NCI-H2196 (cell line): ENCODE results near the gene ZBTB47.
A peak's percentile ranks its signal among the peaks of the same experiment; 100 is the strongest.

ENCODE experiments used
- DNase-seq: peaks from one replicate; lab custom pipeline; 2025; ENCODE audit not compliant: unreplicated experiment; lab: John Stamatoyannopoulos, UW

The ZBTB47 gene

DNA sequence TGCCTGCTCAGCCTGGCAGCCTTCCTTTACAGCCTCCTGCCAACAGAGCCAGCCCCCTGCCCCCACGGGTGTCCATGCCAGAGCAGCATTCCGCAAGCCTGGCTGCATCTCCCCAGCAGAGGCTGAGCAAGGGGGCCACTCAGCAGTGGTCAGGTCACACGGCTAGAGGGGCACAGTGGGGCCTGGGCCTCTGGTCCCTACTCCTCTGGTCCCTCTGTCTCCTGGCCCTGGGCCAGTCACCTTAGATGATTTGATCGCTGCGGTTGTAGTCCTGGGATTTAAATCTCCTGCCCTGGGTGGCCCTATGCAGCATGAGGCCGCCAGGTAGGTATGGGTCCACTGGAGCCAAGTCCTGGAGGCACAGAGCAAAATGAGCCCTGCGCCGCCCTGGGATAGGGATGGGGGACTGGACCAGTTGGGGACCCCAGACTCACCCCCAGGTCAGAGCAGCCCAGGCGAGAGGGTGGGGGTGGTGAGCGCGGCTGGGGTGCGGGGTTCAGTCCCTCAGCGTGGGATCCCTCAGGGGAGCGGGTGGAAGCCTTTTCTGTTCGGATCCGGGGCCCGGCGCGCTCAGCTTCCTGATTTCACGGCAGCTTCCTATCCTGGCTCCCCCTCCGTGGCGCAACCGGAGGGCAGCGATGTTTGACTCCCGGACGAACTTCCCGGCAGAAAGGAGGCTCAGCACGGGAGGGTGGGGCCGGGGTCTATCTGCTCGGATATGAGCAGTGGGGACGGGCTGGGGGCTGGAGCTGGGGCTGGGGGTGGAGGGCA lies at the start of gene ZBTB47:
Gene ZBTB47 (plus strand): TSS at position 138 of the 771 bp plus-strand sequence. CDS start 4,659 bp downstream, outside the sequence.
- peak; percentile 11 for DNase-seq

DNA sequence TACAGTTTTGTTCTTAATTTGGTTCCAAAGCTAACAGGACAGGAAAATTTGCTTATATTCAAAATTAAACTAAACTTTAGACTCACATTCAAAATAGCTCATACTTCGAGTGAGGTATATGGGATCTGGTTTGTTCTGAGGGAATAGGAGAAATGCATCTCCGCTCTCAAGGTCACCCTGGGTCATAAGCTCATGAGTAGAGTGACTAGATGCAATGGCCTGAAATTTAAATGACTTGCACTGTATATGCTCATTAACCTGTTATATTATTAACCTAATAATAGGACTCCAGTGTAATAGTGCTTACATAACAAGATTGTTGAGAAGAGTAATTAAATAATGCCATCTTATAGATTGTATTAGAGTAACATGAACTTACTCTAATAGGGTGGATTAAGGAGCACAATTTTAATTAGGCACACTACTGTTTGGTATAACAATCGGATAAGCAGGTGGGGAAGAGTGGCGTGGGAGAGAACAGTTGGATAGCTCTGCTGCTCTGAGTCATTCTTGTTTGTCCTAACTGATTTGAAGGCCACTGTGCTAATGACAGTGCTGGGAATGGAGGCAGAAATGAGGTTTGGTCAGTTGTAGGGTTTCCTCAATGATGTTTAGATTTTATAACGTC lies 47.8 kb upstream of the ZBTB47 start:
- no peak for DNase-seq

DNA sequence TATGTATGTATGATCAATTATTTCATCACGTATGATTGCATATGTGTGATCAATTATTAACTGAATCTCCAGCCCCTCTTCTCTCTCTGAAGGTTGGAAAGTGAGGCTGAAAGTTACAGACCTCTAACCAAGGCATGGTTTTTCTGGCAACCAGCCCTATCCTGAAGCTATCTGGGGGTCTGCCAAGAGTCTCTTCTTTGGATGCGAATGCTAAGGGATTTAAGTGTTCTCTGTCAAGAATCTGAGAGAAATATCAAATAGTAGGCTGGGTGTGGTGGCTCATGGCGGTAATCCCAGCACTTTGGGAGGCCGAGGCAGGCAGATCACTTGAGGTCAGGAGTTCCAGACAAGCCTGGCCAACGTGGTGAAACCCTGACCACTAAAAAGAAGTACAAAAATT lies 44.9 kb upstream of the ZBTB47 start:
- DNase-seq = no peak

DNA sequence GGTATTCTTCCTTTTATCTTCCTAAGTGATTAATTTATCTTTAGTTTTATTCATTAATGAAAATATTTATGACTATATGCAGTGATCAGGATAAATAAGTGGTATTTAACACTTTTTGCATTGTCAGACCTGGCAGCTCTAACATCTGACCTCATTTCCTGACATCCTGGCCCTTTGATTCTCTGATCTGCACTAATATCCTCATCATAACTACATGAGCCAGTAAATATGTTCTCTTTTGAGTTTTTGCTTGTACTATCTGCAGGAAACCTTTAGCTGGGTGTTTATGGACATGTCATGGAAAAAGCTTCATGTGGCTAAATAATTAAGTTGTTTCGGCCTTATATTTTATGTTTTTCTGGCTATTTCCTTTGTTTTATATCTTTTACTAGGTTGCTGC lies 42.5 kb upstream of the ZBTB47 start:
- DNase-seq = no peak

GRCh38 chr3:42612217-42612616 lies 41.3 kb upstream of the ZBTB47 start:
- DNase-seq = no peak

- no peak for DNase-seq
Observed at GRCh38 chr3:42612928-42613327, 40.6 kb upstream of the ZBTB47 start.

- DNase-seq = no peak
Observed at GRCh38 chr3:42613462-42613861, 40.0 kb upstream of the ZBTB47 start.

DNA sequence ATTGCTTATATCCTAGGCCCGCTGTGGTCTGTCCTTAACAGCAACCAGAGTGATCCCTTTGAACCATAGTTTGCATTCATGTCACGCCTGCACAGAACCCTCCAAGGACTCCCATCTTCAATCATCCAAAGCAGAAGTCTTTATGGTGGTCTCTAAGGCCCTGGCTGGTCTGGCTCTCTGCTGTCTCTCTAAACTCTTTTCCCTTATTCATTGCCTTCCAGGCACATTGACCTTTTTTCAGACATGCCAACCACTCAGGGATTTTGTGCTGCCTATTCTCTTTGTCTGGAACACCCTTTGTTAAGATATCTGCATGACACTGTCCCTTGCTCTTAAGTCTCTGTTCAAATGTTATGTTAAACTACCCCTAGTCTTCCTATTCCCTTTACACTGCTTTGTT lies 21.9 kb upstream of the ZBTB47 start:
- DNase-seq = no peak

DNA sequence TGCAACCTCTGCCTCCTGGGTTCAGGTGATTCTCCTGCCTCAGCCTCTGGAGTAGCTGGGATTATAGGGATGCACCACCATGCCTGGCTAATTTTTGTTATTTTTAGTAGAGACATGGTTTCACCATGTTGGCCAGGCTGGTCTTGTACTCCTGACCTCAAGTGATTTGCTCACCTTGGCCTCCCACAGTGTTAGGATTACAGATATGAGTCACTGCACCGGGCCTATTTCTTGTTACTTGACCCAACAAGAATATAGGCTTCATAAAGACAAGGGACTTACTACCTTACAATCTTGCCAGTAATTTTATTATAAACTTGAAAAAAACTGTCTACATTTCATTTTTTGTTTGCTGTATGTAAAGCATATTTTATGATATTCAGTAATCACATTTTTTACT lies 21.4 kb upstream of the ZBTB47 start:
- DNase-seq = no peak

GRCh38 chr3:42633544-42633943 lies 20.0 kb upstream of the ZBTB47 start:
- DNase-seq = no peak

DNA sequence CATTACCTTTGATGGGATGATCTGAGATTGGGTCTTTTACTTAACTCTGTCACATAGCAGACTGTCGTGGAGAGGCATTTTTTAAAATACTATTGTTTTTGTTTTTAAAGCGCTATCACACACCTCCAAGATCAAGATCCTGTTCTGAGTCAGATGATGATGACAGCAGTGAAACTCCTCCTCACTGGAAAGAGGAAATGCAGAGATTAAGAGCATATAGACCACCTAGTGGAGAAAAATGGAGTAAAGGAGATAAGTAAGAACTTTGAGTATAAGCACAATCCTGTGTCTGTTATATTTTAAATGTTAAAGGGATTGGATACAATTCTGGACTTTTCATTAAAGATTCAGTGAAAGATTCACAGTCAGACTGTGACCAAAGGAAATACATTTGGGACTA lies 18.4 kb upstream of the ZBTB47 start:
- DNase-seq = no peak

DNA sequence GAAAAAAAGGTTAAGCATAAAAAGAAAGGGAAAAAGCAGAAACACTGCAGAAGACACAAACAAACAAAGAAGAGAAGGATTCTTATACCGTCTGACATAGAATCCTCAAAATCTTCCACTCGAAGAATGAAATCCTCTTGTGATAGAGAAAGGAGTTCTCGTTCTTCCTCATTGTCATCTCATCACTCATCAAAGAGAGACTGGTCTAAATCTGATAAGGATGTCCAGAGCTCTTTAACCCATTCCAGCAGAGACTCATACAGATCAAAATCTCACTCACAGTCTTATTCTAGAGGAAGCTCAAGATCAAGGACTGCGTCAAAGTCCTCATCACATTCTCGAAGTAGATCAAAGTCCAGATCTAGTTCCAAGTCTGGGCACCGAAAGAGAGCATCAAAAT lies 16.5 kb upstream of the ZBTB47 start:
- no peak for DNase-seq

GRCh38 chr3:42638339-42638842 lies 15.1 kb upstream of the ZBTB47 start:
- DNase-seq = no peak

GRCh38 chr3:42639192-42639591 lies 14.3 kb upstream of the ZBTB47 start:
- no peak for DNase-seq

DNA sequence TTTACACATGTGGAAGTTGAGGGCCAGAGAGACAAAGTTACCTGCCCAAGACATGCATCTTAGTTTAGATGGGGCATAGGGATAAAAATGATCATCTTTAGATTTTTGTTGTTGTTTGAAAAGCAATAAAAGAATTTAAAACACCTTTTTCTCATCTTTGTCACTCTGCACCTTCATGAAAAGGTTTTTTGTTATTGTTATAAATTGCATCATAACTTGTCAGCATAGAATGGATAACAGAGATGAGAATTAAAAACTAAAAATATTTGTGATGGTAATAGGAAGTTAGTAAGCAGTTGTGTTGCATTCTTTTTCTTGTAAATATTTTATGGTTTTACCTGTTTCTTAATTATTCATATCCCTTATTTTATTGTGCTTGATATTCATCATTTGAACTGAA lies 13.4 kb upstream of the ZBTB47 start:
- DNase-seq = no peak

DNA sequence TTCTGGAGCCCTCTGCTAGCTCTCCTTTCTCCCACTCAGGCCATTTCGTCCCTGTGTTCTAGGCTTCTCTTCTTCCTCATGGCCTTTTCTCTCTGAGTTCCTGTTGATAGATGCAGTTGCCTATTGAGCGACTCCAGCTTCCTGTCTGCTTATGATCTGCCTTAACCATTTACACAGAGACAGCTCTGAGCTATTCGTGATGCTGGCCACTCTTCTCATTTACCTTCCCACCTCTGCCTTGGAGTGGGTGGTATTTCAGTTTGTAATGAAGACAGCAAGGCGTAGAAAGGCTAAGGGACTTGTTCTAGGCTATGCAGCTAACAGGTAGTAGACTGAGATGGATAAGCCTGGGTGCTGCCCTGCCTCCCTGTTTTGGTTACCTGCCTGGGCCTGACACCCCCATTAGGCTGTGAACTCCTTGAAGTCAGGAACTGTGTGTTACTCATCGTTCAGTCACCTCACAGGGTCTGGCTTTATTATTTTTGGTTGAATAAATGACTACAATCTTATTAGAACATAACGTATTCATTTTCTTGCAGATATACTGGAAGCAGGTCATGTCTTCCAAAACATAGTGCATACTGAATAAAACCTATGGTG lies 12.6 kb upstream of the ZBTB47 start:
- no peak for DNase-seq

DNA sequence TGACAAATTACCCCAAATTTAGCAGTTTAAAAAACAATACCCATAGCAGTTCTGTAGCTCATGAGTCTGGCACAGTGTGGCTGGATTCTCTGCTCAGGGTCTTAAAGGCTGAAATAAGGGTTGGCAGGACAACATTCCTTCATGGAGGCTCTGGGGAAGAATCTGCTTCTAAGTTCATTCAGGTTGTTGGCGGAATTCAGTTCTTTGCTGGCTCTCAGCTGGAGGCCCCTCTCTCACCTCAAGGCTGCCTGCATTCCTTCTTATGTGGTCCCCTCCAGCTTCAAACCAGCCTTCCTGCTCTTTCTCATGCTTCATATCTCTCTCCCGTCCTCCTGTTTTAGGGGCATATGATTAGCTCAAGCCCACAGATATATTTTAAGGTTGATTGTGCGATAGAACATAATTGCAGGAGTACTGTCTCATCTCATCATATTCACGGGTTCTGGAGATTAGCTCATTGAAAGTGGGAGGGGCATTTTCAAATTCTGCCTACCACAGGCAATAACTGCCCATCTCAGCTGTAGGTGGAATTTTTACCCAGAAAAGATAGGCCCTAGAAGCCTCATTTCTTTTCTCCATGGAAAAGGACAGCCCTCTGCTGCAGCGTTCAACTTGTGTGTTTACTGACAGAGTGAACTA lies 5.6 kb upstream of the ZBTB47 start:
- DNase-seq = no peak

GRCh38 chr3:42649006-42649405 lies 4.5 kb upstream of the ZBTB47 start:
- DNase-seq = no peak

- DNase-seq = no peak
Observed at GRCh38 chr3:42649783-42650182, 3.7 kb upstream of the ZBTB47 start.

GRCh38 chr3:42651248-42652091 lies 2.0 kb upstream of the ZBTB47 start:
- DNase-seq = no peak

- no peak for DNase-seq
Observed at GRCh38 chr3:42652251-42652610, 1.3 kb upstream of the ZBTB47 start.
